HepG2 (cell line): ENCODE results near the gene SGTB. TPM values are rescaled to one million over a fixed set of nuclear protein-coding genes. Genes with fewer than 3 reads are reported as not detected.
A peak's percentile ranks its signal among the peaks of the same experiment; 100 is the strongest.

Experiments
- ASH2L ChIP-seq: fragments of 300-600, 200-600 bp; sonication (generic); IDR thresholded peaks from 2 replicates; pipeline ENCODE4 v1.7.0; 2017; ENCODE audit warnings: low read depth, mild to moderate bottlenecking, moderate library complexity, mixed read lengths, low read length; ENCODE audit not compliant: insufficient read length
- ATF1 ChIP-seq: IDR thresholded peaks from 2 replicates; pipeline ENCODE4 v1.6.1; 2016; ENCODE audit warnings: mild to moderate bottlenecking, control low read depth
- ATF7-NPFF ChIP-seq: sonication (generic); formaldehyde crosslinking; IDR thresholded peaks from 2 replicates; pipeline ENCODE4 v1.8.1; 2023; ENCODE audit warnings: mild to moderate bottlenecking, low read depth, missing genetic modification reagents, moderate library complexity
- BHLHE40 ChIP-seq: IDR thresholded peaks from 2 replicates; pipeline ENCODE4 v1.6.1; 2011; ENCODE audit warnings: low read length, improper control_type of control experiment
- MATR3 ChIP-seq: sonication (generic); formaldehyde crosslinking; IDR thresholded peaks from 2 replicates; pipeline ENCODE4 v1.4.0; 2020; ENCODE audit warnings: missing genetic modification reagents
- PHF21A ChIP-seq: sonication (generic); formaldehyde crosslinking; IDR thresholded peaks from 2 replicates; pipeline ENCODE4 v1.5.0; 2020; ENCODE audit warnings: mild to moderate bottlenecking, missing genetic modification reagents
- TMF1 ChIP-seq: sonication (generic); formaldehyde crosslinking; IDR thresholded peaks from 2 replicates; pipeline ENCODE4 v1.8.1; 2022; ENCODE audit warnings: low read depth, missing genetic modification reagents
- ZBTB21 ChIP-seq: sonication (generic); formaldehyde crosslinking; IDR thresholded peaks from 2 replicates; pipeline ENCODE4 v1.4.0; 2020; ENCODE audit warnings: missing genetic modification reagents
- ZBTB42 ChIP-seq: sonication (generic); formaldehyde crosslinking; IDR thresholded peaks from 2 replicates; pipeline ENCODE4 v1.5.0; 2020; ENCODE audit warnings: mild to moderate bottlenecking, missing genetic modification reagents
- ZNF274 ChIP-seq: sonication (generic); formaldehyde crosslinking; IDR thresholded peaks from 2 replicates; pipeline ENCODE4 v1.5.1; 2020; ENCODE audit warnings: mild to moderate bottlenecking, missing genetic modification reagents
- ZNF280B ChIP-seq: sonication (generic); formaldehyde crosslinking; IDR thresholded peaks from 2 replicates; pipeline ENCODE4 v1.5.0; 2020; ENCODE audit warnings: missing genetic modification reagents, mild to moderate bottlenecking, borderline replicate concordance
- ZNF383 ChIP-seq: sonication (generic); formaldehyde crosslinking; IDR thresholded peaks from 2 replicates; pipeline ENCODE4 v1.4.0; 2020; ENCODE audit warnings: missing genetic modification reagents, mild to moderate bottlenecking, borderline replicate concordance
- ZNF432 ChIP-seq: sonication (generic); formaldehyde crosslinking; IDR thresholded peaks from 2 replicates; pipeline ENCODE4 v1.5.0; 2020; ENCODE audit warnings: missing genetic modification reagents, mild to moderate bottlenecking, borderline replicate concordance
- ZNF552 ChIP-seq: sonication (generic); formaldehyde crosslinking; IDR thresholded peaks from 2 replicates; pipeline ENCODE4 v1.9.0; 2022; ENCODE audit warnings: missing genetic modification reagents, mild to moderate bottlenecking, borderline replicate concordance
- ZNF577 ChIP-seq: sonication (generic); formaldehyde crosslinking; IDR thresholded peaks from 2 replicates; pipeline ENCODE4 v1.4.0; 2020; ENCODE audit warnings: mild to moderate bottlenecking, low read depth, missing genetic modification reagents, borderline replicate concordance
- ZNF672 ChIP-seq: sonication (generic); formaldehyde crosslinking; IDR thresholded peaks from 2 replicates; pipeline ENCODE4 v1.8.1; 2022; ENCODE audit warnings: missing genetic modification reagents
- ZNF737 ChIP-seq: sonication (generic); formaldehyde crosslinking; IDR thresholded peaks from 2 replicates; pipeline ENCODE4 v1.5.0; 2020; ENCODE audit warnings: missing genetic modification reagents, mild to moderate bottlenecking, borderline replicate concordance
- ZNF766 ChIP-seq: sonication (generic); formaldehyde crosslinking; IDR thresholded peaks from 2 replicates; pipeline ENCODE4 v1.5.0; 2020; ENCODE audit warnings: missing genetic modification reagents, borderline replicate concordance
- polyA plus RNA-seq, 8 experiments: library from polyadenylated mRNA; depleted of rRNA in 3 of 8; stranded (reverse) in 7 of 8; unstranded in 1 of 8; fragments of >200 nt; fragmentation: Illumina TruSeq in 4 of 8; extraction: Trizol in 4 of 8; gene quantifications; 2 replicates each; pipeline versions ENCODE4 v1.2.1 to v1.2.3, GENCODE V29; 2011 to 2016; ENCODE audit warnings: low read depth in 4 of 8, missing spikeins in 1 of 8, mixed read lengths in 1 of 8; ENCODE audit not compliant: insufficient read depth in 1 of 8
- total RNA-seq, 5 experiments: library from RNA; depleted of rRNA; stranded (reverse); fragments of >200 nt; fragmentation: Illumina TruSeq; extraction: Trizol; gene quantifications; 2 replicates each; pipeline ENCODE4 v1.2.3, GENCODE V29; 2016; ENCODE audit warnings: low read depth in 1 of 5
- TF ChIP-seq, protein P1 (sequence below): sonication (generic); formaldehyde crosslinking; IDR thresholded peaks from 2 replicates; pipeline ENCODE4 v1.8.1; 2022; ENCODE audit warnings: mild to moderate bottlenecking, missing genetic modification reagents
- TF ChIP-seq, protein P2 (sequence below): IDR thresholded peaks from 2 replicates; pipeline ENCODE4 v1.6.1; 2016; ENCODE audit warnings: low read depth
- TF ChIP-seq, protein P3 (sequence below): sonication (generic); formaldehyde crosslinking; IDR thresholded peaks from 2 replicates; pipeline ENCODE4 v1.8.0; 2022; ENCODE audit warnings: mild to moderate bottlenecking, missing genetic modification reagents; ENCODE audit not compliant: insufficient replicate concordance
- TF ChIP-seq, protein P4 (sequence below): sonication (generic); formaldehyde crosslinking; IDR thresholded peaks from 2 replicates; pipeline ENCODE4 v1.4.0; 2020; ENCODE audit warnings: missing genetic modification reagents, mild to moderate bottlenecking, borderline replicate concordance

SGTB gene
- total and polyA plus RNA-seq, 2 of the 13 experiments (the other 11 are each of a cell fraction or from before 2014, with no cell fraction given), result 5.2 to 11.2 TPM

DNA sequence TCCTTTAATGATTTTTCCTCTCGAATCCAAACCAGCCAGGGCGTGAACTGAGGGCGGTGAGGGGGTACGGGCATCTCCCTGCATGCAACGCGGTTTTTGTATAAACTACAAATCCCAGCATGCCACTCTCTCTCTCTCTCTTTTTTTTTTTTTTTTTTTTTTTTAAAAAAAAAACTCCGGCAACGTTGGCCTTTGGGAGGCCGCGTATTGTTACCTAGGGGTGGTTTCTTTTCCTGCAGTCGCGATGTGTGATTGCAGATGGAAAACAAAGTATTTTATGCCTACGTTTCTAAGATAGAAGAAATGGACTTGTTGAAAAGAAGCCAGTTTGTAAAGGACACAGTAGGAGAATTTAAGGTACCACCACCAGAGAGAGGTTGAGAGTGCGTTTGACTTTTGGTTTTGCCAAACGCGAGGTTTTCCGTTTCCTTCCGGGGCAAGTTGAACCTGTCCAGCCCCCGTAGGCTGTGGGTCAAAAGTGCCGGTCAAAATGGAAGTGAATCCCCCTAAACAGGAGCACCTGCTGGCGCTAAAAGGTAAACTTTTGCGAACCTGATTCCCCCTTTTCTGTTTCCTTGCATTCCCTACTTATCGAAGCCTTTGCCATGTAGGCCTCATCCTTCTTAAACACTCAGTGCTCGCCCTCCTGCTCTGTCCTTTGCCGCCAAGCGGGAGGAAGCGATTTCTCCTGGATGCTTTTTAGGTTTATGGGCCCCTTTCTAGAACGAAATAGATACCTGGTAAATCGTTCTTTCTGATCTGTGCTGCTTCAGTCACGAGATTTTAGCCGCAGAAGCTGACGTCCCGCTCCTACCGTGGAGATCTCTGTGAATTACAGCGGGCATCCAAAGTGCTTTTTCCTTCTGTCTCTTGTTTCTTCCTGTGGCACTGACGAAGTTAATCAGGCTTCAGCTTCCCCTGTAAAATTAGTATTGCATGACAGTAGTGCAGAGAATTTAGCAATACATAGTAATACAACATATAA is 97.0 kb downstream of the SGTB start, which contains the start of the genes SHLD3 and TRAPPC13 (continued):
- TF ChIP-seq ZNF274 (no peak), TMF1 (CRISPR knock-in tag) (no peak), ZNF672 (CRISPR knock-in tag) (no peak), ZNF552 (CRISPR knock-in tag) (no peak), ZNF577 (CRISPR knock-in tag) (no peak), ASH2L (peak; percentile 94), ZNF280B (CRISPR knock-in tag) (no peak), BHLHE40 (no peak), ZNF383 (CRISPR knock-in tag) (no peak), ZBTB21 (CRISPR knock-in tag) (no peak), ZBTB42 (CRISPR knock-in tag) (no peak), ATF7-NPFF (CRISPR knock-in tag) (no peak), ZNF737 (CRISPR knock-in tag) (no peak), PHF21A (CRISPR knock-in tag) (peak; percentile 32; the same call in 1 of the 2 replicates), ZNF432 (no peak), MATR3 (no peak), ATF1 (CRISPR knock-in tag) (peak; percentile 47; the same call in 1 of the 2 replicates), ZNF766 (0 out of 2 replicates have a peak, but pooled peaks have one; percentile 36)
- TF ChIP-seq, protein P1, sequence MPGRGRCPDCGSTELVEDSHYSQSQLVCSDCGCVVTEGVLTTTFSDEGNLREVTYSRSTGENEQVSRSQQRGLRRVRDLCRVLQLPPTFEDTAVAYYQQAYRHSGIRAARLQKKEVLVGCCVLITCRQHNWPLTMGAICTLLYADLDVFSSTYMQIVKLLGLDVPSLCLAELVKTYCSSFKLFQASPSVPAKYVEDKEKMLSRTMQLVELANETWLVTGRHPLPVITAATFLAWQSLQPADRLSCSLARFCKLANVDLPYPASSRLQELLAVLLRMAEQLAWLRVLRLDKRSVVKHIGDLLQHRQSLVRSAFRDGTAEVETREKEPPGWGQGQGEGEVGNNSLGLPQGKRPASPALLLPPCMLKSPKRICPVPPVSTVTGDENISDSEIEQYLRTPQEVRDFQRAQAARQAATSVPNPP (CRISPR knock-in tag), result no peak
- TF ChIP-seq, protein P2, sequence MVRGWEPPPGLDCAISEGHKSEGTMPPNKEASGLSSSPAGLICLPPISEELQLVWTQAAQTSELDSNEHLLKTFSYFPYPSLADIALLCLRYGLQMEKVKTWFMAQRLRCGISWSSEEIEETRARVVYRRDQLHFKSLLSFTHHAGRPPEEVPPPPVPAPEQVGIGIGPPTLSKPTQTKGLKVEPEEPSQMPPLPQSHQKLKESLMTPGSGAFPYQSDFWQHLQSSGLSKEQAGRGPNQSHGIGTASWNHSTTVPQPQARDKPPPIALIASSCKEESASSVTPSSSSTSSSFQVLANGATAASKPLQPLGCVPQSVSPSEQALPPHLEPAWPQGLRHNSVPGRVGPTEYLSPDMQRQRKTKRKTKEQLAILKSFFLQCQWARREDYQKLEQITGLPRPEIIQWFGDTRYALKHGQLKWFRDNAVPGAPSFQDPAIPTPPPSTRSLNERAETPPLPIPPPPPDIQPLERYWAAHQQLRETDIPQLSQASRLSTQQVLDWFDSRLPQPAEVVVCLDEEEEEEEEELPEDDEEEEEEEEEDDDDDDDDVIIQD (CRISPR knock-in tag), result no peak; the same call in 1 of the 2 replicates
- TF ChIP-seq, protein P3, sequence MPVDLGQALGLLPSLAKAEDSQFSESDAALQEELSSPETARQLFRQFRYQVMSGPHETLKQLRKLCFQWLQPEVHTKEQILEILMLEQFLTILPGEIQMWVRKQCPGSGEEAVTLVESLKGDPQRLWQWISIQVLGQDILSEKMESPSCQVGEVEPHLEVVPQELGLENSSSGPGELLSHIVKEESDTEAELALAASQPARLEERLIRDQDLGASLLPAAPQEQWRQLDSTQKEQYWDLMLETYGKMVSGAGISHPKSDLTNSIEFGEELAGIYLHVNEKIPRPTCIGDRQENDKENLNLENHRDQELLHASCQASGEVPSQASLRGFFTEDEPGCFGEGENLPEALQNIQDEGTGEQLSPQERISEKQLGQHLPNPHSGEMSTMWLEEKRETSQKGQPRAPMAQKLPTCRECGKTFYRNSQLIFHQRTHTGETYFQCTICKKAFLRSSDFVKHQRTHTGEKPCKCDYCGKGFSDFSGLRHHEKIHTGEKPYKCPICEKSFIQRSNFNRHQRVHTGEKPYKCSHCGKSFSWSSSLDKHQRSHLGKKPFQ (CRISPR knock-in tag), result no peak
- TF ChIP-seq, protein P4, sequence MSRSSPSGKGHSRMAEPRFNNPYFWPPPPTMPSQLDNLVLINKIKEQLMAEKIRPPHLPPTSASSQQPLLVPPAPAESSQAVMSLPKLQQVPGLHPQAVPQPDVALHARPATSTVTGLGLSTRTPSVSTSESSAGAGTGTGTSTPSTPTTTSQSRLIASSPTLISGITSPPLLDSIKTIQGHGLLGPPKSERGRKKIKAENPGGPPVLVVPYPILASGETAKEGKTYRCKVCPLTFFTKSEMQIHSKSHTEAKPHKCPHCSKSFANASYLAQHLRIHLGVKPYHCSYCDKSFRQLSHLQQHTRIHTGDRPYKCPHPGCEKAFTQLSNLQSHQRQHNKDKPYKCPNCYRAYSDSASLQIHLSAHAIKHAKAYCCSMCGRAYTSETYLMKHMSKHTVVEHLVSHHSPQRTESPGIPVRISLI, result peak; percentile 97
